GM18498 (cell line): ENCODE data around the gene ADAM11.
"Not testable (repeated sequence)": the region's sequence is repeated elsewhere in the genome, so short reads cannot be mapped to it uniquely, and the experiment has no call there.

Experiments used
- ATAC-seq: cut with Tn5 transposase; IDR thresholded peaks from one replicate; pipeline ENCODE4 v1.9.1; 2021; ENCODE audit warnings: mild to moderate bottlenecking, moderate library complexity; ENCODE audit not compliant: unreplicated experiment

Gene ADAM11

GRCh38 chr17:44758414-44759085, at the start of gene ADAM11:
Gene ADAM11 (plus strand): TSS chr17:44758988. CDS start chr17:44759200, 212 bp downstream.
- no peak for ATAC-seq

- no peak for ATAC-seq
These were observed 39.3 kb upstream of the ADAM11 start for GRCh38 chr17:44719444-44719843.

GRCh38 chr17:44722254-44722653, 36.5 kb upstream of the ADAM11 start:
- ATAC-seq, result no peak

- ATAC-seq, result not testable (repeated sequence)
These were observed 32.7 kb upstream of the ADAM11 start for GRCh38 chr17:44726121-44726520.

- ATAC-seq, result no peak
These were observed 25.0 kb upstream of the ADAM11 start for GRCh38 chr17:44733753-44734152.

- ATAC-seq, result no peak
These were observed 24.5 kb upstream of the ADAM11 start for GRCh38 chr17:44734272-44734671.

GRCh38 chr17:44736551-44737240, 22.1 kb upstream of the ADAM11 start:
- no peak for ATAC-seq

- ATAC-seq, result no peak
These were observed 20.4 kb upstream of the ADAM11 start for GRCh38 chr17:44738214-44738906.

- no peak for ATAC-seq
These were observed 17.5 kb upstream of the ADAM11 start for GRCh38 chr17:44741316-44741715.

GRCh38 chr17:44745301-44745700, 13.5 kb upstream of the ADAM11 start:
- no peak for ATAC-seq

- ATAC-seq, result not testable (repeated sequence)
These were observed 13.1 kb upstream of the ADAM11 start for GRCh38 chr17:44745738-44746137.

- ATAC-seq, result no peak
These were observed 11.2 kb upstream of the ADAM11 start for GRCh38 chr17:44747566-44747965.

GRCh38 chr17:44749076-44749979, 9.5 kb upstream of the ADAM11 start:
- no peak for ATAC-seq

- ATAC-seq, result no peak
These were observed 8.8 kb upstream of the ADAM11 start for GRCh38 chr17:44749980-44750318.

- no peak for ATAC-seq
These were observed 7.5 kb upstream of the ADAM11 start for GRCh38 chr17:44751331-44751730.

- no peak for ATAC-seq
These were observed 7.0 kb upstream of the ADAM11 start for GRCh38 chr17:44751806-44752205.

GRCh38 chr17:44752953-44753861, 5.6 kb upstream of the ADAM11 start:
- ATAC-seq, result no peak

GRCh38 chr17:44754276-44754675, 4.5 kb upstream of the ADAM11 start:
- no peak for ATAC-seq

- not testable (repeated sequence) for ATAC-seq
These were observed 3.6 kb upstream of the ADAM11 start for GRCh38 chr17:44755180-44755579.
